ENCODE data around the gene ANXA10. TPM values are rescaled to one million over a fixed set of nuclear protein-coding genes. Genes with fewer than 3 reads are reported as not detected.
"Not testable (repeated sequence)": the region's sequence is repeated elsewhere in the genome, so short reads cannot be mapped to it uniquely, and the experiment has no call there.

Gene ANXA10
- total RNA-seq, 1 donor from 2014 or later, result not detected

DNA sequence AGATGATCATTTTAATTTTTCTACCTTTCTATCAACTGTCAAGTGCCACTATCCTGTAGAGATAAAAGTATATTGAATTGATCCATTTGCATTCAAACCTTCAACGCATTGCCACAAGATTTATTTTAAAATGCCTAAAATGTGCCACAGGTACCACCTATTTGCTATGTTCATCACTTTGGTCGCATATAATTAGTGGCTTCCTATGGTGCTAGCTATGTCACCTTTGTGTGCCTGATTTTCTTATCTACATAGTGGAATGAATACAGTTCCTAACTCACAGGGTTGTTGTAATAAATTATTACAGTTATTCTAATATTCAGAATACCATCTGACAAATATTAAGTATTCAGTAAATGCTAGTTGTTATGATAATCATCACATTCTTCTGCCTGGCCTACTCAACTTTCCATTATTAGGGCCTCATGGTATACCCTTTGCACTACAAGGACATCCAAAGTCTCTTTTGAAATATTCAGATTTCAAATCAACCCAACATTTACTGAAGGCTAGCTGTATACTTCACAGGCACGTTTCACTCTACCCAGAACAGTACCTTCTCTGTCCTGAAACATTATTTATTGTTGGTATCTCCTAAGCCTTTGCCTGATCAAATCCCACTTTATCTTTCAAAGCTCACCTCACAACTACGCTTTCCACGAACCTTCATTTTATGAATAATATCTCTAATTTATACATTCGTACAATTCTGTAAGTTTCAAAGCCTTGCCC lies 62.4 kb downstream of the ANXA10 start:
- intact Hi-C loops (cut with micrococcal nuclease), result loop anchor here (10.0 kb wide), 1 partner anchor 370 kb away; no protein-coding TSS in a partner anchor

GRCh38 chr4:168162604-168163003 lies 70.3 kb downstream of the ANXA10 start:
- intact Hi-C loops (cut with micrococcal nuclease), result no loop called here

- intact Hi-C loops (cut with micrococcal nuclease), result no loop called here
Observed at GRCh38 chr4:168163106-168163505, 70.8 kb downstream of the ANXA10 start.

- intact Hi-C loops (cut with micrococcal nuclease), result no loop called here
Observed at GRCh38 chr4:168164045-168164444, 71.7 kb downstream of the ANXA10 start.

- intact Hi-C loops (cut with micrococcal nuclease), result no loop called here
Observed at GRCh38 chr4:168164915-168165548, 72.7 kb downstream of the ANXA10 start.

- intact Hi-C loops (cut with micrococcal nuclease), result no loop called here
Observed at GRCh38 chr4:168167714-168168284, 75.5 kb downstream of the ANXA10 start.

DNA sequence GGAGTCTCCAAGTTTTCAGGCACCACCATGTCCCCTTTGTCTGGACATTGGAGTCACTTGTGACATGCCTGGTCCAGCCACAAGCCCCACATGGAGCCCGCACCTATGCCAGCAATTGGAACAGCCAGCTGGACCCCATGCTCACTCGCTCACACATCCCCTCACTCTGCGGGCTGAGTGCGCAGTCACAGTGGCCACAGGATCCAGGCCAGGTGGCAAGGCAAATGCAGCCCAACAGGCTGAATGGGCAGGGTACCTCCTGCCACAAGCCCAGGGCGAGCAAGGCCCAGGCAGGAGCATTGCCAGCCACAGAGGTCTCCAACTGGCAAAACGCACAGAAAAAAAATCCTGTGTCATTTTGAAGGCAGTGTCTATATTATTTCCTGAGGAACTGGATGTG lies 82.0 kb downstream of the ANXA10 start:
- intact Hi-C loops (cut with micrococcal nuclease), result no loop called here

GRCh38 chr4:168177546-168178149 lies 85.3 kb downstream of the ANXA10 start:
- intact Hi-C loops (cut with micrococcal nuclease), result no loop called here

- intact Hi-C loops (cut with micrococcal nuclease), result loop anchor here (1.0 to 5.0 kb wide), 4 partner anchors 368 to 1308 kb away; no protein-coding TSS in a partner anchor
Observed at GRCh38 chr4:168183717-168184571, 91.6 kb downstream of the ANXA10 start.

GRCh38 chr4:168188754-168189153 lies 96.4 kb downstream of the ANXA10 start:
- intact Hi-C loops (cut with micrococcal nuclease), result no loop called here

- intact Hi-C loops (cut with micrococcal nuclease), result no loop called here
Observed at GRCh38 chr4:168197926-168198325, 105.6 kb downstream of the ANXA10 start.

- intact Hi-C loops (cut with micrococcal nuclease), result no loop called here
Observed at GRCh38 chr4:168199260-168199957, 107.1 kb downstream of the ANXA10 start.

DNA sequence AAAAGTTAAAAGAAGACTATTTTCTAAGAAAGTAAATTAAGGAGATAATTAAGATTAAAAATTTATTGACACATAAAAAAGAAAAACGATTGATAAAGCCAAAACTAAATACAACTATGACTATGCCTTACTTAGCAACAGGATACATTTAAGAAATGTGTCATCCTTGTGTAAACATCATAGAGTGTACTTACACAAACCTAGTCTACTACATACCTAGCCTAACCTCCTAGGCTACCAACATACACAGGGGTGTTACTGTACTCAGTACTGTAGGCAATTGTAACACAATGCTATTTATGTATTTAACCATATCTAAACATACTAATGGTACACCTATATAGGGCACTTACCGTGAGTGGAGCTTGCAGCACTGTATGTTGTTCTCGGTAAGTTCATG lies 108.3 kb downstream of the ANXA10 start:
- intact Hi-C loops (cut with micrococcal nuclease), result no loop called here

DNA sequence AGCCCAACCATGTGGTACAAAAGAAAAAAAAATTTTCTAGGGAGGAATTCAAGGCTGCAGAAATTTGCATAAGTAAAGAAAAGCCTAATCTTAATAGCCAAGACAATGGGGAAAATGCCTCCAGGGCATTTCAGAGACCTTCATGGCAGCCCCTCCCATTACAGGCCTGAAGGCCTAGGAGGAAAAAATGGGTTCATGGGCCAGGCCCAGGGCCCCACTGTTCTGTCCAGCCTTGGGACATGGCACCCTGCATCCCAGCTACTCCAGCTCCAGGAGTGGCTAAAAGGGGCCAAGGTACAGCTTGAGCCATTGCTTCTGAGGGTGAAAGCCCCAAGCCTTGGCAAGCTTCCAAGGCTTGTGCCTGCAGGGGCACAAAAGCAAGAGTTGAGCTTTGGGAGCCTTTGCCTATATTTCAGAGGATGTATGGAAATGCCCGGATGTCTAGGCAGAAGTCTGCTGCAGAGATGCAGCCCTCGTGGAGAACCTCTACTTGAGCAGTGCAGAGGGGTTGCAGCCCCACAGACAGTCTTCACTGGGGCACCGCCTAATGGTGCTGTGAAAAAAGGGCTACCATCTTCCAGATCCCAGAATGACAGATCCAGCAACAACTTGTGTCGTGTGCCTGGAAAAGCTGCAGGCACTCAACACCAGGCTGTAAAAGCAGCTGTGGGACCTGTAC lies 111.0 kb downstream of the ANXA10 start:
- intact Hi-C loops (cut with micrococcal nuclease), result no loop called here

DNA sequence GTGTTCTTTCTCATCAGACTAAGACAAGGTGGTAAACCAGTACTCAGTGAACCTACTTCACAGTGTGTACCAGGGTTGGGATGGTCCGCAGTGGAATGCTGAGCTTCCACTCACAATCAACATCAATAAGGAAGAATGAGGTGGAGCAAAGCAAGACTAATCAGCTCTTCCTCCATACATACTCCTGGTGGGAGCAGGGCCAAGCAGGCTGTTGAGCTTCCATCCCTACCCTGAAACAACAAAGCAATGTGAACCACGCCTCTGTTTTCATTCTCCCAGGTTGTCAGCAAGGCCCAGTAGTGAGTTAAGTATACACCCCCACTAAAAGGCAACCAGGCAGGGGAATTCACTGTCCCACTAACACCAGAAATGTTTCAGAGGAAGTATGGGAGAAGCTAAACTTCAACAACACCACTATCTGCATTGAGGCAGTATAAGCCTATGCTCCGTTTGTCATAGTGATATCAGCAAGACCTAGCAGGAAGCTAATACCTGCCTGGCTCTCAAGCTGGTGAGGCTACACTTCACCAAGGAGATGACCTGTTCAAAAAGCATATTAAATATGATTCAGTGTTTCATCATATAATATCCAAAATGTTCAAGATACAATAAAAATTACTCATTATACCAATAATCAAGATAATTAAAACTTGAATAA lies 116.7 kb downstream of the ANXA10 start:
- intact Hi-C loops (cut with micrococcal nuclease), result no loop called here

- intact Hi-C loops (cut with micrococcal nuclease), result no loop called here
Observed at GRCh38 chr4:168212656-168213055, 120.3 kb downstream of the ANXA10 start.

GRCh38 chr4:168213511-168213910 lies 121.2 kb downstream of the ANXA10 start:
- intact Hi-C loops (cut with micrococcal nuclease), result not testable (repeated sequence)

GRCh38 chr4:168218645-168219044 lies 126.3 kb downstream of the ANXA10 start:
- intact Hi-C loops (cut with micrococcal nuclease), result no loop called here

DNA sequence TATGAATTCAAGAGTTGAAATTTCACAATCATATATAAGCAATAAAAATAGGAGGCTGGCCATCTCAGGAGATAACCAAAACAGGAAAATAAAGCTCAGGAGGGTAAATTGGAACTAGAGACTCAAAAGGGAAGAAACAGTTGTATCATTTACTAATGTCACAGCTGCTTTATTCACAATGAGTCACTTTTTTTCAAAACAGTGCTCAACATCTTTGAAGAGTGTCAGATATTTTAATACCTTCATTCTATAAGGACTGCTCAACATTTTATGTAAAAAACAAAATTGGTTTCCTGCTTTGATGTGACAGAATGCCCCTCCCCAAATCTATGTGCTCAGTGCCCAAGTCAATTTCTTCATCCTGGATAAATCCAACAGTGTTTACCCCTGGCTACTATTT lies 128.6 kb downstream of the ANXA10 start:
- intact Hi-C loops (cut with micrococcal nuclease), result no loop called here

All from T-helper 2 cell treated with Interferon-gamma antibody and Interleukin-4, amounts not matched to agents 100 ng/mL and 5 ng/mL, for 36 hours (primary cell).